Dermis microvascular lymphatic vessel endothelial cell (primary cell): ENCODE data around the gene RNF149. TPM values are rescaled to one million over a fixed set of nuclear protein-coding genes. Genes with fewer than 3 reads are reported as not detected.

ENCODE experiments used
- DNase-seq, 2 donors: peaks; one replicate each; pipeline versions ENCODE4 v3.0.0 to v3.0.0-alpha.2; 2010; ENCODE audit warnings: low read depth in 2 of 2
- total RNA-seq: library from RNA; depleted of rRNA; stranded (reverse); fragments of >200 nt; gene quantifications from 2 replicates; pipeline ENCODE4 v1.2.1, GENCODE V29; 2014

Gene RNF149
- total RNA-seq, 1 donor from 2014 or later = 31.7 TPM

DNA sequence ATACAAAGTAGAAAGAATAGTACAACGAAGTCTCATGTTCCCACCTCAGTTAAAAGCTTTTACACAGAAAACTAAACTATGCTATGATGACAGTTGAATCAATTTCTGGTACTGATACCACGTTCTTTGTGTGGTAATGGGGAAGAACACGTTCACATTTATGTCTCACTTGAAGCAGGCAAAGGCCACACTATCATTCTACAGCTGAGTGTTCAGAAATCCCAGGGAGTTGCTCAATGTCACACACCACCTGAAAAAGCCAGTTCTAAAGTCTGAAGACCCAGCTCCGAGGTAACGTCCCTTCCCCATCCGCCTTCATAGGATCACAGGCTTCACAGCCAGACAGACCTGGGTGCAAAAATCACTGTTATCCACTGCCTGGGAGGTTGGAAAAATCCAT lies 8.9 kb downstream of the RNF149 start:
- no peak for DNase-seq

- DNase-seq = no peak
Observed at GRCh38 chr2:101297383-101297782, 11.1 kb downstream of the RNF149 start.

GRCh38 chr2:101296371-101296770 lies 12.1 kb downstream of the RNF149 start:
- no peak for DNase-seq

GRCh38 chr2:101295895-101296294 lies 12.6 kb downstream of the RNF149 start:
- peak in 1 of 2 donors; percentile 35 for DNase-seq

DNA sequence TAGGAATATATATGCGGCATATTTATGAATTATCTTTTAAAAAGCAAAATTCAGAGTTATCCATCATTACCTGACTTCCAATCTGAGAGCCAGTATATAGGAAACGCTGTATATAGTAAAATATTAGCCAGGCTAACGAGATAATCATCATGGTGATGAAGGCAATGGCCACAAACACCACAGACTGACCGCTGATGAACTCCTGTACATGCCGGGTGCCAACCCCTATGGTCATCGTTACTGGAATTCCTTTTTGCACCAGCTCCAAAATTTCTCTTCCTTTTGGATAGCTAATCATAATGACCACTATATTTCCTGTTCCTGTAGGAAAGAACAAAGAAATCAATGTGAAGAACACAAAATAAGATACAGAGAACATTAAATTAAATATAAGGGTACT lies 13.6 kb downstream of the RNF149 start:
- DNase-seq = peak in 1 of 2 donors; percentile 26

GRCh38 chr2:101293544-101293943 lies 15.0 kb downstream of the RNF149 start:
- no peak for DNase-seq

- DNase-seq = no peak
Observed at GRCh38 chr2:101291973-101292372, 16.5 kb downstream of the RNF149 start.

- no peak for DNase-seq
Observed at GRCh38 chr2:101290711-101291110, 17.8 kb downstream of the RNF149 start.

DNA sequence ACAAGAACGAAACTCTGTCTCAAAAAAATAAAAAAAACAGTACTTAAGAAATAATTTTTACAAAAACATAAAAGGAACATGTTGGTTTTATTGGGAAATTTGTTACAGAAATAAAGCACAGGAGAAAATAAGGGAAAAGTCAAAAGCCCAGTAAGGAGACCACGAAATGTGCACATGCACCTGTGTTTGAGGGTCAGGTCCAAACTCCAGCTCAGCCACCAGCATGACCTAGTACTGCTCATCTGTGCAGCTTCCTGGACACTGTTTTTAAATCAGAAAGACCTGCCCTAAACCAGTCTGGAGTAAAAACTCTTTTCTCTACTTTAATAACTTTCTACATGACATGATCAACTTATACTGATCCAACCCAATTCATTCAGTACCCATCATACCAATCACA lies 21.2 kb downstream of the RNF149 start:
- no peak for DNase-seq

DNA sequence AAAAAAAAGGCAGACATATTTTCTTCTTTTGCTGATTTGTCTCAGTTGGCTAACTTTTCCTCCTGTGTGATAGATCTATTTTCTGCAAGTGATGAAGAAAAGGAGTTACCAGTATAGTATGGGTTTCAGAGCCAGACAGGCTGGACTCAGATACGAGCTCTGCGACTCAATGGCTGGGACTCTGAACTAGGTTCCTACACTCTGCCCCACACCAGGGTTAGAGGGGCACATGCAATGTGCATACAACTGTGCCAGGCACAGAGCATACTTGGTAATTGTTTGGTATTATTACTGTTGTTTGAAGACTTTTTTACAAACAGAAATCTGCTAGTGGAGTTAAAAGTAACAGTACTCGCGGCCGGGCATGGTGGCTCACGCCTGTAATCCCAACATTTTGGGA lies 21.8 kb downstream of the RNF149 start:
- no peak for DNase-seq

GRCh38 chr2:101282980-101283379 lies 25.5 kb downstream of the RNF149 start:
- DNase-seq = no peak

DNA sequence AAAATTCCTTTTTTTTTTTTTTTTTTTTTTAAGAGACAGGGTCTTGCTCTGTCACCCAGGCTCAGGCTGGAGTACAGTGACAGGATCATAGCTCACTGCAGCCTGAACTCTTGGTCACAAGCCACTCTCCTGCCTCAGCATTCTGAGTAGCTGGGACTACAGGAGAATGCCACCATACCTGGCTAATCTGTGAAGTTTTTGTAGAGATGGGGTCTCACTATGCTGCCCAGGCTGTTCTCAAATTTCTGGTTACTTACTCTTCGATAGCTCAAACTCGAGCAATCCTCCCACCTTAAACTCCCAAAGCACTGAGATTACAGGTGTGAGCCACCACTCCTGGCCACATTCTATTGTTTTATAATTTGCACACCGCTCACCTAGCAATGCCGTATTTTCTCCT lies 27.0 kb downstream of the RNF149 start:
- no peak for DNase-seq

DNA sequence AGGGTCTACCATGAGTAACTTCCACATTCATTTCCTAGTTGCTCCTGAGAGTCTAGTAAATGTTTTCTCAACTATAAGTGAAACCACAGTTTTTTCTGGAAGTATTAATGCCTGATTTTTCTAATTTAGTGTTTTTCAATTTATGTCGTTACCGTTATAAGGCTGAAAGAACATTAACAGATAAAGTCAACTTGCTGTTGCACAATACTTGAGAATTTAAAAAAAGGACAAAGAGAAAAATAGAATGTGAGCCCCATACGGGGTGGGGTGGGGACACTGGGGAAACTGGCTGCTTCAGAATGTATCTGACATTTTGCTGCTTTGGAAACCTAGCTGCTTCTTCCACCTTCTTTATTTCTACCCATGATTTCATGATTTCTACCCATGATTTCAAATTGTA lies 29.6 kb downstream of the RNF149 start:
- DNase-seq = no peak

- peak in 1 of 2 donors; percentile 40 for DNase-seq
Observed at GRCh38 chr2:101277111-101277510, 31.4 kb downstream of the RNF149 start.

GRCh38 chr2:101274142-101274541 lies 34.4 kb downstream of the RNF149 start:
- no peak for DNase-seq

DNA sequence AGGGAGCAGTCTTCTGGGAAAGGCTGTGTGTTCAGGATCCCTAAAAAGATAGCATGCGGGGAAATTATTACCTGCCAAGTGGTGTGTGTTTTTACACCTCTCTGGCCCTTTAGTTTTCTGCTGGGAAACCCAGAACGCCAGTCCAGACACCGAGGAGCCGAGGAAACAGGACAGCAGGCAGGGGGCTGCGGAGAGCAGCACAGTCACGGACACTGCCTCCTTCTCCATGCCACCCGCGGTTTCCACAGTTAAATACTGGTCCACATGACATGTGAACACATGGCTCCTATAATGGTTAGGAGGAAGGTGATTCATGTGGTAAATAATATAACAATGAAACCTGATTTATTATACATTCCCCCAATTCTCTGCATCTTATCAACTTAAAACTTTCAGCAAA lies 35.4 kb downstream of the RNF149 start:
- no peak for DNase-seq

- DNase-seq = no peak
Observed at GRCh38 chr2:101272045-101272784, 36.3 kb downstream of the RNF149 start.

DNA sequence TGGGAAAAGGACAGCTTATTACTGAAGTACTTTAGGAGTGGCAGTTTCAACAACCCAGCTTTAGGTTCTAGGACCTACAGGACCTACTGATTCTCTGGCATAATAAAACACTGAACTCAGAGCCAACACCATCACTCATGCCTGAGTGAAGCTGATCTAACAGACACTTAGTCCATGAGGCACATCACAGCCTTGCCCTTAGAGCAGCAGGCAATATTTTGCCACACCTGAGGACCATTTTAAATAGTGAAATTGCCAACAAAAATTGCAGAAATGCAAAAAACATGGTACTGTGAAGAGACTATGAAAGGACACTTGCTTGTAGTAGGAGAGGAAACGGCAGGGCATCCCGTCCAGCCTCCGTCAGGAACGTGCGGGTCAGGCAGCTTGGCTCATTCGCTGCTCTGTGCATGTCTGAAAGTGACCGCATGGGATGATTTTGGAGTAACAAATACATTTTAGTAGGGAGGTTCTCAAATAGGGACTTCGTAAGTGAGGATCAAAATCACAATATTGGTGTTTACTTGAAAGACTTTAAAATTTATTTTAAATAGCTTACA lies 37.7 kb downstream of the RNF149 start:
- no peak for DNase-seq

GRCh38 chr2:101267671-101268656 lies 40.5 kb downstream of the RNF149 start:
- no peak for DNase-seq

- DNase-seq = no peak
Observed at GRCh38 chr2:101265893-101266499, 42.5 kb downstream of the RNF149 start.

DNA sequence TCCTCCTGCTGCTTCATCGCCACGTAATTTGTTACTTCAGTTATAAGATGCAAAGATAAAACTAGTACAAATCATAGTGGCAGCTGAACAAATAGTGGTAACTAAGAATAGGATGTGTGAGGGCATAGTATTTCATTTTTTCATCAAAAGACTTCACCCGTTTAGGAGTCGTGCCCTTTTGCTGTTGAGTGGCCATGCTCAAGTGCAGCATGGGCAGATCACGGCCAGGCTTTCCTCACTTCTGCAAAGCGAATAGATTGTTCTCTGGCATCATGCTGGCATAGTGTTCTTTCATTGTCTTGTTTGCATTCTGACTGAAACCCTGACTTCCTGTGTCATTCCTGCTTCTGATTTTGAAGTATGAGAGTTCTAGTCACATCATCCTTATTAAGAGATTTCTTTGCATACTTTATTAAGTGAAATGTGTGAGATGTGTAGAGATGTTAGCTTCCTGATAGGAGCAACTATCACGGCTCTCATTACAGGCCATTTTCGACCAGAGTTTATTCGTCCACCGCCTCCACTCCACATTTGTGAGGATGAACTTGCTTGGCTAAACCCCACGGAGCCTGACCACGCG lies 44.1 kb downstream of the RNF149 start:
- peak in 1 of 2 donors; percentile 29 for DNase-seq
